Amniotic epithelial cell (primary cell): ENCODE results near the gene PLA2G4A.
"Not testable (repeated sequence)": the region's sequence is repeated elsewhere in the genome, so short reads cannot be mapped to it uniquely, and the experiment has no call there.

Experiments used
- DNase-seq: peaks from one replicate; pipeline ENCODE4 v3.0.0-alpha.2; 2010; ENCODE audit warnings: low read depth

The PLA2G4A gene

GRCh38 chr1:186875896-186876835 lies 47.4 kb downstream of the PLA2G4A start:
- DNase-seq: no peak

GRCh38 chr1:186878356-186878755 lies 49.6 kb downstream of the PLA2G4A start:
- peak; percentile 84 for DNase-seq

GRCh38 chr1:186880982-186881381 lies 52.2 kb downstream of the PLA2G4A start:
- DNase-seq: peak; percentile 48

- DNase-seq: peak; percentile 87
These were observed 53.8 kb downstream of the PLA2G4A start for GRCh38 chr1:186882372-186883134.

GRCh38 chr1:186884251-186884650 lies 55.5 kb downstream of the PLA2G4A start:
- no peak for DNase-seq

- DNase-seq: peak; percentile 93
These were observed 58.5 kb downstream of the PLA2G4A start for GRCh38 chr1:186887203-186887602.

- no peak for DNase-seq
These were observed 59.6 kb downstream of the PLA2G4A start for GRCh38 chr1:186888367-186888766.

GRCh38 chr1:186892936-186893335 lies 64.2 kb downstream of the PLA2G4A start:
- DNase-seq: no peak

GRCh38 chr1:186894415-186894814 lies 65.7 kb downstream of the PLA2G4A start:
- peak; percentile 85 for DNase-seq

- DNase-seq: peak; percentile 86
These were observed 67.5 kb downstream of the PLA2G4A start for GRCh38 chr1:186896211-186896610.

- no peak for DNase-seq
These were observed 68.3 kb downstream of the PLA2G4A start for GRCh38 chr1:186897008-186897407.

GRCh38 chr1:186899577-186899976 lies 70.8 kb downstream of the PLA2G4A start:
- no peak for DNase-seq

GRCh38 chr1:186899977-186900376 lies 71.2 kb downstream of the PLA2G4A start:
- DNase-seq: no peak

- no peak for DNase-seq
These were observed 71.9 kb downstream of the PLA2G4A start for GRCh38 chr1:186900539-186901237.

GRCh38 chr1:186901631-186902030 lies 72.9 kb downstream of the PLA2G4A start:
- DNase-seq: no peak

- no peak for DNase-seq
These were observed 74.8 kb downstream of the PLA2G4A start for GRCh38 chr1:186903374-186904136.

- no peak for DNase-seq
These were observed 75.6 kb downstream of the PLA2G4A start for GRCh38 chr1:186904361-186904760.

- DNase-seq: no peak
These were observed 76.8 kb downstream of the PLA2G4A start for GRCh38 chr1:186905561-186905960.

- DNase-seq: no peak
These were observed 86.8 kb downstream of the PLA2G4A start for GRCh38 chr1:186915555-186915954.

- DNase-seq: peak; percentile 61
These were observed 88.5 kb downstream of the PLA2G4A start for GRCh38 chr1:186917106-186917786.

GRCh38 chr1:186921386-186921785 lies 92.6 kb downstream of the PLA2G4A start:
- not testable (repeated sequence) for DNase-seq
